C4-2B (cell line): Measurements from ENCODE around the gene ATP5F1B.
"Not testable (repeated sequence)": the region's sequence is repeated elsewhere in the genome, so short reads cannot be mapped to it uniquely, and the experiment has no call there.

Experiments used
- H3K27ac ChIP-seq: fragments of 450-650 bp; 2 replicates; pipeline ENCODE4 v1.5.1; 2017
- ZFX ChIP-seq: fragments of 450-650 bp; IDR thresholded peaks from 2 replicates; pipeline ENCODE4 v1.6.1; 2017
- TF ChIP-seq, protein P1 (sequence below): fragments of 450-650 bp; conservative IDR thresholded peaks from 2 replicates; pipeline ENCODE4 v1.5.1; 2017; ENCODE audit warnings: mild to moderate bottlenecking

ATP5F1B gene

DNA sequence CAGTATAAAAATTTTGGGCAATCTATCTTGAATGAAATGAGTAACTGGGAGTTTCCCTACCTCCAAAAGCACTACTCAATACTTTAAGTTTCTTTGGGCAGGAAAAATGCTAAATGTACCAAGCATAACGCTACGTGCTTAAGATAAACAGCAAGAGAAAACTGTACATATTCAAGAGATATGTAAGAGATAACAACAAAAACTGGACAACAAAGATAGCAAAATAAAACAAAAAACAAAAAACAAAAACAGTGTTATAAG lies 22.3 kb upstream of the ATP5F1B start:
- no peak overlapping the region for H3K27ac ChIP-seq
- no peak for TF ChIP-seq ZFX
- TF ChIP-seq, protein P1, sequence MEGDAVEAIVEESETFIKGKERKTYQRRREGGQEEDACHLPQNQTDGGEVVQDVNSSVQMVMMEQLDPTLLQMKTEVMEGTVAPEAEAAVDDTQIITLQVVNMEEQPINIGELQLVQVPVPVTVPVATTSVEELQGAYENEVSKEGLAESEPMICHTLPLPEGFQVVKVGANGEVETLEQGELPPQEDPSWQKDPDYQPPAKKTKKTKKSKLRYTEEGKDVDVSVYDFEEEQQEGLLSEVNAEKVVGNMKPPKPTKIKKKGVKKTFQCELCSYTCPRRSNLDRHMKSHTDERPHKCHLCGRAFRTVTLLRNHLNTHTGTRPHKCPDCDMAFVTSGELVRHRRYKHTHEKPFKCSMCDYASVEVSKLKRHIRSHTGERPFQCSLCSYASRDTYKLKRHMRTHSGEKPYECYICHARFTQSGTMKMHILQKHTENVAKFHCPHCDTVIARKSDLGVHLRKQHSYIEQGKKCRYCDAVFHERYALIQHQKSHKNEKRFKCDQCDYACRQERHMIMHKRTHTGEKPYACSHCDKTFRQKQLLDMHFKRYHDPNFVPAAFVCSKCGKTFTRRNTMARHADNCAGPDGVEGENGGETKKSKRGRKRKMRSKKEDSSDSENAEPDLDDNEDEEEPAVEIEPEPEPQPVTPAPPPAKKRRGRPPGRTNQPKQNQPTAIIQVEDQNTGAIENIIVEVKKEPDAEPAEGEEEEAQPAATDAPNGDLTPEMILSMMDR = no peak

- H3K27ac ChIP-seq = no peak overlapping the region
- no peak for TF ChIP-seq ZFX
- TF ChIP-seq, protein P1 = no peak
Measured at GRCh38 chr12:56661979-56662638, 16.3 kb upstream of the ATP5F1B start.

- H3K27ac ChIP-seq = no peak overlapping the region
- TF ChIP-seq, protein P1 = no peak
- no peak for TF ChIP-seq ZFX
Measured at GRCh38 chr12:56661560-56661959, 15.8 kb upstream of the ATP5F1B start.

- TF ChIP-seq, protein P1 = no peak
- TF ChIP-seq ZFX = no peak
- no peak overlapping the region for H3K27ac ChIP-seq
Measured at GRCh38 chr12:56658921-56659320, 13.1 kb upstream of the ATP5F1B start.

DNA sequence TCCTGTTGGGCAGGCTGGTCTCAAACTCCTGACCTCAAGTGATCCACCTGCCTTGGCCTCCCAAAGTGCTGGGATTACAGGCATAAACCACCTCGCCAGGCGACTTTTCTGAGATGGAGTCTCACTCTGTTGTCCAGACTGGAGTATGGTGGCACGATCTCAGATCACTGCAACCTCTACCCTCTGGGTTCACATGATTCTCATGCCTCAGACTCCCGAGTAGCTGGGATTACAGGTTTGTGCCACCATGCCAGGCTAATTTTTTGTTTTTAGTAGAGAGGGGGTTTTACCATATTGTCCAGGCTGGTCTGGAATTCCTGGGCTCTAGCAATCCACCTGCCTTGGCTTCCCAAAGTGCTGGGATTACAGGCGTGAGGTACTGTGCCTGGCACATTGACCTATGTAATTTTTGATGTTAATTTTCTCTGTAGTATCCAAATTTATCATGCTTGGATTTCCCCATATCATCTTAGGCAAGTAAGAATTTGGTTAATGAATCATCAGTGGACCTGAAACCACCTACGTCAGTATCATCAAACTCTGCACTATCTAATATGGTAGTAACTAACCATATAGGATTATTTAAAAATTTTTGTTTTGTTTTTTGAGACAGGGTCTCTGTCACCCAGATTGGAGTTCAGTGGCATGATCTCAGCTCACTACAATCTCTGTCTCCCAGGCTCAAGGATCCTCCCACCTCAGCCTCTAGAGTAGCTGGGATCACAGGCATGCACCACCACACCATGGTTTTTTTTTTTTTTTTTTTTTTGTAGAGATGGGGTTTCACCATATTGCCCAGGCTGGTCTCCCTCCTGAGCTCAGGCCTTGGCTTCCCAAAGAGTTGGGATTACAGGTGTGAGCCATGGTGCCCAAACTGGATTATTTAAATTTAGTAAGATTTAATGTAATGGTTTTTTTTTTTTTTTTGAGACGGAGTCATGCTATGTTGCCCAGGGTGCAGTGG lies 11.9 kb upstream of the ATP5F1B start:
- no peak for TF ChIP-seq ZFX
- TF ChIP-seq, protein P1 = no peak
- H3K27ac ChIP-seq = no peak overlapping the region

DNA sequence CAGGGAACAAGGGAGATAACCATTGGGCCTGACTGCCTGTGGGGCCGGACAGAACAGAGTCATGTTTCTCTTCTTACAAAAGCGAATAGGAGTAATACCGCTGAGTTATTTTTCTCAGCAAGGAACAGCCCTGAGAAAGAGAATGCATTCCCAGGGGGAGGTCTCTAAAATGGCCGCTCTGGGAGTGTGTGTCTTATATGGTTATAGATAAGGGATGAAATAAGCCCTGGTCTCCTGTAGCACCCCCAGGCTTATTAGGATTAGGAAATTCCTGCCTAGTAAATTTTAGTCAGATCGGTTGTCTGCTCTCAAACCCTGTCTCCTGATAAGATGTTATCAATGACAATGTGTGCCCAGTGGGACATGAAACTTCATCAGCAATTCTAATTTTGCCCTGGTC lies 8.0 kb upstream of the ATP5F1B start:
- not testable (repeated sequence) for H3K27ac ChIP-seq

DNA sequence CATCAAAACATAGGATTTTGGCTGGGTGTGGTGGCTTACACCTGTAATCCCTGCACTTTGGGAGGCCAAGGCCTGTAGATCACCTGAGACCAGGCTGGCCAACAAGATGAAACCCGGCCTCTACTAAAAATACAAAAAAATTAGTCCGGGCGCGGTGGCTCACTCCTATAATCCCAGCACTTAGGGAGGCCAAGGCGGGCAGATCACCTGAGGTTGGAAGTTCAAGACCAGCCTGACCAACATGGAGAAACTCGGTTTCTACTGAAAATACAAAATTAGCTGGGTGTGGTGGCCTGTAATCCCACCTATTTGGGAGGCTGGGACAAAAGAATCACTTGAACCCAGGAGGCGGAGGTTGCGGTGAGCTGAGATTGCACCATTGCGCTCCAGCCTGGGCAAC lies 2.2 kb upstream of the ATP5F1B start:
- H3K27ac ChIP-seq = not testable (repeated sequence)

DNA sequence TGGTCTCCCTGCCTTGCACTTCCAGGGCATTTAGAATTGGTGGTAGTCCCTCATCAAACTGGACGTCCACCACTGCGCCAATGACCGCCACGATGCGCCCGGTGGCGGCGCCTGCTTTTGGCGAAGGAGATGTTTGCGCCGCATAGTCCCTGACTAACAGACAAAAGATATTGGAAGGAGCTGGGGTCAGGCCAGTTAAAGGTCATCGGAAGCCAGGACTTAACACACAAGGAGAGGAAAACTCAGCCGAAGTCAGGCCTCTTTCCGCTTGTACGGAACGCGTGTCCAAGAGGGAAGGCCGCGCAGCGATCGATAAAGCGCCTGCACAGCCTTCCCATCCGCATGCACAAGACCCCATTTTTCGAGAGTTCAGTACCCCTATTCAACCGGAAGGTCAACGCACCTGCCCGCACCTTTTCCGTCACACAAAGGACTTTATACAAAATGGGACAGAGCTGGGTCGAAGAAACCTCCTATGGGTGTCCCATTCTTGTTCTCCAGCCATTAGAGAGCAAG lies 525 bp downstream of the ATP5F1B start:
- H3K27ac ChIP-seq = peak overlapping the region; percentile 96
- no peak for TF ChIP-seq ZFX
- TF ChIP-seq, protein P1 = no peak
